ENCODE data around the gene UBE2G1. TPM values are rescaled to one million over a fixed set of nuclear protein-coding genes. Genes with fewer than 3 reads are reported as not detected.

Gene UBE2G1
- total RNA-seq, 4 donors from 2014 or later = 50.9 to 77.5 (median 67.9) TPM

- Histone ChIP-seq H3K9me3 (no peaks in the 10 kb centered on the region), H3K4me1 (peaks cover 0 to 54% (median 11%) of the 10 kb centered on the region in 3 donors), H3K27me3 (no peaks in the 10 kb centered on the region), H3K4me3 (peak overlapping the region; percentile 84 to 100), H3K27ac (peak overlapping the region; percentile 95 to 100 (median 99)), H3K36me3 (no peaks in the 10 kb centered on the region)
- peak; percentile 81 for ATAC-seq
- TF ChIP-seq POLR2AphosphoS5 (IDR thresholded peaks at IDR 0.05) = no peak
- peak; percentile 57 to 66 for TF ChIP-seq POLR2A (IDR thresholded peaks at IDR 0.05)
- 0% methylated on average over 3 to 4 of the region's 38 CpGs for WGBS, 2 donors (ENCODE audit: low coverage in 1 of 2)
These were observed 1.3 kb downstream of the UBE2G1 start for GRCh38 chr17:4365103-4365627.

- H3K4me1 ChIP-seq = peaks cover 0 to 58% (median 11%) of the 10 kb centered on the region in 3 donors
- WGBS, 2 donors (ENCODE audit: low coverage in 1 of 2) = 49 to 53% methylated on average over 9 to 14 of the region's 18 CpGs
These were observed 1.8 kb downstream of the UBE2G1 start for GRCh38 chr17:4364622-4365041.

GRCh38 chr17:4362141-4362540 is 4.3 kb downstream of the UBE2G1 start:
- Histone ChIP-seq H3K36me3 (no peaks in the 10 kb centered on the region), H3K9me3 (no peaks in the 10 kb centered on the region), H3K27ac (peak overlapping the region in 3 of 4 donors; percentile 22 to 100 (median 54)), H3K4me1 (peaks cover 0 to 83% (median 11%) of the 10 kb centered on the region in 3 donors), H3K4me3 (no peak overlapping the region), H3K27me3 (no peaks in the 10 kb centered on the region)
- no peak for ATAC-seq
- TF ChIP-seq EP300 (IDR thresholded peaks at IDR 0.05) = no peak
- no peak for TF ChIP-seq CTCF (IDR thresholded peaks at IDR 0.05)
- no peak for TF ChIP-seq POLR2A (IDR thresholded peaks at IDR 0.05)
- no peak for TF ChIP-seq POLR2AphosphoS5 (IDR thresholded peaks at IDR 0.05)
- 39 to 50% methylated on average over 4 of the region's 4 CpGs for WGBS, 2 donors (ENCODE audit: low coverage in 1 of 2)

More at GRCh38 chr17:4364622-4365041, 1.8 kb downstream of the UBE2G1 start:
- Histone ChIP-seq H3K27ac (peak overlapping the region in 3 of 4 donors; percentile 99 to 100 (median 99)), H3K4me3 (peak overlapping the region; percentile 84 to 100), H3K36me3 (no peaks in the 10 kb centered on the region), H3K9me3 (no peaks in the 10 kb centered on the region), H3K27me3 (no peaks in the 10 kb centered on the region)
- TF ChIP-seq CTCF (IDR thresholded peaks at IDR 0.05) (no peak), EP300 (IDR thresholded peaks at IDR 0.05) (no peak), POLR2A (IDR thresholded peaks at IDR 0.05) (no peak), POLR2AphosphoS5 (IDR thresholded peaks at IDR 0.05) (no peak)
- no peak for ATAC-seq

GRCh38 chr17:4358154-4358553 is 8.3 kb downstream of the UBE2G1 start:
- Histone ChIP-seq H3K36me3 (no peaks in the 10 kb centered on the region), H3K4me3 (no peak overlapping the region), H3K27ac (no peak overlapping the region), H3K27me3 (no peaks in the 10 kb centered on the region), H3K4me1 (peaks cover 0 to 94% (median 6%) of the 10 kb centered on the region in 3 donors), H3K9me3 (no peaks in the 10 kb centered on the region)
- no peak for ATAC-seq
- WGBS, 2 donors (ENCODE audit: low coverage in 1 of 2) = 90 to 100% methylated on average over 1 to 4 of the region's 4 CpGs
- TF ChIP-seq CTCF (IDR thresholded peaks at IDR 0.05) (no peak), POLR2A (IDR thresholded peaks at IDR 0.05) (no peak), POLR2AphosphoS5 (IDR thresholded peaks at IDR 0.05) (no peak), EP300 (IDR thresholded peaks at IDR 0.05) (no peak)

GRCh38 chr17:4357671-4358070 is 8.8 kb downstream of the UBE2G1 start:
- Histone ChIP-seq H3K4me3 (no peak overlapping the region), H3K36me3 (no peaks in the 10 kb centered on the region), H3K4me1 (peaks cover 0 to 94% (median 5%) of the 10 kb centered on the region in 3 donors), H3K9me3 (no peaks in the 10 kb centered on the region), H3K27ac (no peak overlapping the region), H3K27me3 (no peaks in the 10 kb centered on the region)
- WGBS, 2 donors (ENCODE audit: low coverage in 1 of 2) = 100% methylated on average over 1 of the region's 1 CpG
- TF ChIP-seq POLR2A (IDR thresholded peaks at IDR 0.05) (no peak), EP300 (IDR thresholded peaks at IDR 0.05) (no peak), POLR2AphosphoS5 (IDR thresholded peaks at IDR 0.05) (no peak), CTCF (IDR thresholded peaks at IDR 0.05) (no peak)
- no peak for ATAC-seq
